Measurements from ENCODE around the gene XPC.
"Not testable (repeated sequence)": the region's sequence is repeated elsewhere in the genome, so short reads cannot be mapped to it uniquely, and the experiment has no call there.

Gene XPC

DNA sequence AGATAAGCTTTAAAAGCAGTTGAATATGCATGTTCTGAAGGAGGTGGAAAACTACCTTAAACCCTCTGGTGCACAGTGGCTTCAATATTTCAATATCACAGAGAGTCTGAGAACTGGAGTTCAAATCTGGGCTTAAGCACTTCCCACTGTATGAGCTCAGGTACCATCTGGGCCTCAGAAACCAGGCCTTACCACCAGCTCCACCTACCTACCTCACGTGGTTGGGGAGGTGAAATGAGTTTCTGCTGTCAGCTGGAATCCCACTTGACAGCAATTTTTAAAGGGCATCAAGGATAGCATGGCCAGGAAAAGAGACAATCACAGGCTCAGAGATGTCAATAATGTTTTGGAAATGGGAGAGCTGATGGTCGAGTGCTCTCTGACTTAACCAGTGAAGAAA, 58.8 kb downstream of the XPC start:
- no peak for DNase-seq (ENCODE audit: low read depth)

DNA sequence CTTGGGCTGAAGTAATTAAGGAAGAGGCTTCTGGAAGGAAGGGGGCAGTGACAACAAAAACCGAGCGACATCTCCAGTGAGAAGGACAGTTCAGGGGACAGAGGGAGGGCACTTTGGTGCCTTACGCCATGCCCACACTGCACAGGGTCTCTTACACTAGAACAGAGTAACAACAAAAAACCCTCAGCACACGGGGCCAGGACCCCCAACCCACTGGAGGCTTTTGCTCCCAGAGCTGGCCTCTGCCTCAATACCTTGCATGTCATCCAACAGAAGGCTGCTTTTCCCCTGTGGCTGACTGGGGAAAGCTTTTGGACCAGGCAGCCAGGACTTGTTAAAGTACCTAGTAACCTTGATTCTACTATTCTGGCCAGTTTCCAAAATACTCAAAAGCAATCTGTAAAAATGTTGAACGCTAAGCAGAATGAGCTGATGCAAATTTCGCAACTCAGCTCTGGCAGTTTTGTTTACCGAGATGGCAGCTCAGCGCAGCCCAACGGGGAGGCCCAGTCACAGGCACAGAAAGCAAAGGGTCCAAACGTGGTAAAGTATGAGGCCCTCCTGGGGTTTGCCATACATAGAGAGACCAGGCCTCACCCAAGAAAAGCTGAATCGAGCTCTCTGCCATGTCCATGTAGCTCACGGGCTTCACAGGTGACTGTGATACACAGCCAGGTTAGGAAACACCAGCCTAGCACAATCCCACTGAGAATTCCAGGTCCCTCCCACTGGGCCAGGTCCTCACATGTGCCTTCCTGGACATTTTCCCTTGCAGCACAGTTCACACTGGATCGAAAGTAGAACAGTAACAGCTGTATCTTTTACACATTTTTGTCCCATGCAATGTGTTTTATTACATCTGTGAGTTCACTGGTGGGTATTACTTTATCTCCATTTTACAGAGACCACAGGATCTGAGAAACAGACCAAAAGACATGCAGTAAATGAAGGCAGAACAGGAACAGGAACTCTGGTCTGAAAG, 59.7 kb downstream of the XPC start:
- DNase-seq (ENCODE audit: low read depth): no peak

DNA sequence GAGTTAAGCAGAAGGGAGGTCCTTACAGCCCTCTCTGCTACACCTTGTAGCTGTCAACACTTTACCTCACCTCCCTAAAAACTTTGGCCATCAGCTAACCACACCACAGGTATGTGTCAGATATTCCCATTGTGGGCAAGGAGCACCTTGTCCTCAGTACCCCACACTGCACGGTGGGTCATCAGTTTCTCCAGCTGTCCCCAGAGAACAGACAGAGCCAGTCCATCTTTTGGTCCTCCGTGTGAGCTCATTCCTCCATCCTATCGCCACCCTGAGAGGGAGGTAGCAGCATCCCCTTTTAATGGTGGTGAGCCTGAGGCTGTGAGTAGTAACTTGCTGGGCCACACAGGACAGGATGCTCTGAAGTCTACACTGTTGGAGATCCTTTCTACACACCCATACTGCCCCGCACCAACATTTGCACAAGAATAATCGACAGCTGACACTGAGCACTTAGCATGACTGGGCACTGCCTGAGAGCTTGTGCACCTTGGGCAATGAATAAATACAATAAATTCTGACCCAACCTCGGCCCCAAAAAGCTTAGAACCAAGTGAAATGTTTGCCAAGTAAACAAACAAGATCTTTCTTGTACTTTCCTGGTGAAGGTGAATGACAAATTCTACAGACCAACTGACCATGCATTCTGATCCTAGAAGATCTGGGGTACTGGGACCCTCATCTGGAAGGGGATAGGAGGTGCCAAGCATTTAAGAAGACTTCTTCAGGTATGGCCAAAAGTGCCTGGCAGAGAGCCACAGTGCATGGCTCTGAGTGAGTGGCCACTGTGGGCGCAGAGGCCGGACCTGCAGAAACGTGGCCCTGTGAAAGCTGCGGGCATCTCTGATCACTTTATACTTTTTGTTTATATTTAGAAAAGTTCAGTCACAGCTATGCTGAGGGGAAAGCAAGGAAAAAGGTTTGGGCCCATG, 60.7 kb downstream of the XPC start:
- no peak for DNase-seq (ENCODE audit: low read depth)

DNA sequence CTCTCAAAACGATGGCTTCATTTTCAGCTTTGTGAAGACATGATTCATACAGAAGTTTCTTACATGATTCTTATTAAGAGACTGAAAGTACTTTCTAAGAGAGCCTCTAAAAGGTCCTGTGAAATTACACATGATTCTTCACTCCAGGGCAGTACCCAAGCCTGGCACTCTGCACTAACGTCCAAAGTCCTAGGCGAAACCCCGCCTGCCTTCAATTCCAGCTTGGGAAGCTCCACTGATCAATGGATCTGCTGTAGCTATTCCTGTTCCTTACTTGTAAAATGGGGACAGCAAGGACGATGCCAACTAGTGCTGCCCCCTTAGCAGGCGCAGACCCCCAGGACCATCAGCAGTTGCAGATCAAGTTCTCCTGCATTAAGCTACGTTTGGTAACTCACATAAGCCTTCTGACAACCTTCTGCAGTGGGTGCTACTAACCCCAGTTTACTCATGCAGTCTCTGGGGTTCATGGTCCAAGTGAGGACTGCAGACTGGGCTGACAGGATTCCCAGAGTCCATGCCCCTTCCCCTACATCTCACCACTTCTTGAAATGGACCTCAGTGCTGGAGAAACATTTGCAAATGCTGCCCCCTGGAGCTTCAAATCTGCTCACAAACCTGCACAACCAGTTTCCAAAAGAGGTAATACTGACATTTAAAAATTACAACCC, 64.3 kb downstream of the XPC start:
- no peak for DNase-seq (ENCODE audit: low read depth)

DNA sequence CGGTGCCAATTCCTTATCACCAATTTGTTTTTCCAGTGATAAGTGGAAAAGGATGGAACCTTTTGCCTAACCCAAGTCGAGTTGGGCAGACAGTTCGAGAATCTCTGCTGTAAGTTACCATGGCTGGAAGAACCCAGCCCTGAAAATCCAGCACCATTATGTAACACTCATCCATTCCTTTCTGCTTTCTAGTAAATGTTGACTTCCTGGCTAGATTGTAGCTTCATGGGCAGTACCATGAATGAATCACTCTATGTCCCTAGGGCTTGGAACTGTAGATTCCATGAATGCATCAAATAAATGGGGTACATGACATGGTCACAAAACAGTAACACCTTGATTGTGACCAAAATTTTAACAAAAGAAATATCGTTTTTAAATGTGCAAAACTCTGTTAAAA, 67.7 kb downstream of the XPC start:
- DNase-seq (ENCODE audit: low read depth): no peak

DNA sequence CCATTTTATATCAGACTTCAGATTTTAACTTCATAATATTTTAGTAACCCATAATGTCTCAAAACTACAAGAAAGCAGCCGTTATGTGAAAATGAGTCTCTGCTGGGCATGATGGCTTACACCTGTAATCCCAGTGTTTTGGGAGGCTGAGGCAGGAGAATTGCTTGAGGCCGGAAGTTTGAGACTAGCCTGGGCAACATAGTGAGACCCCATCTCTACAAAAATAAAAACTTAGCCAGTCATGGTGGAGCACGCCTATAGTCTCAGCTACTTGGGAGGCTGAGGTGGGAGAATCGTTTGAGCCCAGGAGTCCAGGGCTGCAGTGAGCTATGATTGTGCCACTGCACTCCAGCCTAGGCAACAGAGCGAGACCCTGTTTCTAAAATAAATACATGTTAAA, 68.6 kb downstream of the XPC start:
- not testable (repeated sequence) for DNase-seq (ENCODE audit: low read depth)

DNA sequence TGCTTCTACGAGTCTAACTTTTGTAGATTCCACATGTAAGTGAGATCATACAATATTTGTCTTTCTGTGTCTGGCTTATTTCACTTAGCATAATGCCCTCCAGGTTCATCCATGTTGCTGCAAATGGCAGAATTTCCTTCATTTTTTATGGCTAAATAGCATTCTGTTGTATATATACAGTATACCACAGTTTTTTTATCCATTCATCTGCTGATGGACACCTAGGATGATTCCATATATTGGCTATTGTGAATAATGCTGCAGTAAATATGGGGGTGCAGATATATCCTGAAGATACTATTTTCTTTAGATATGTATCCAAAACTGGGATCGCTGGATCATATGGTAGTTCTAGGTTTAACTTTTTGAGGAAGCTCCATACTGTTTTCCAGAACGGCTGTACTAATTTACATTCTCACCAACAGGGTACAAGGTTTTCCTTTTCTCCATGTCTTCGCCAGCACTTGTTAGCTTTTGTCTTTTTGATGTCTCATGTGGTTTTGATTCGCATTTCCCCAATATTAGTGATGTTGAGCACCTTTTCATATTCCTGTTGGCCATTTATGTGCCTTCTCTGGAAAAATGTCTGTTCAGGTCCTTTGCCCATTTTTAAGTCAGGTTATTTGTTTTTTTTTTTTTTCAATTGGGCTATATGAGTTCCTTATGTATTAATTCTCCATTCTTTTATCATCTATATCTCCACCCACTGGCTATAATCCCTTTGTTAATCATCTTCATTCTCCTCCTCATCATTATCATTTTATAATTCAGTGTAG, 80.6 kb downstream of the XPC start:
- no peak for DNase-seq (ENCODE audit: low read depth)

DNA sequence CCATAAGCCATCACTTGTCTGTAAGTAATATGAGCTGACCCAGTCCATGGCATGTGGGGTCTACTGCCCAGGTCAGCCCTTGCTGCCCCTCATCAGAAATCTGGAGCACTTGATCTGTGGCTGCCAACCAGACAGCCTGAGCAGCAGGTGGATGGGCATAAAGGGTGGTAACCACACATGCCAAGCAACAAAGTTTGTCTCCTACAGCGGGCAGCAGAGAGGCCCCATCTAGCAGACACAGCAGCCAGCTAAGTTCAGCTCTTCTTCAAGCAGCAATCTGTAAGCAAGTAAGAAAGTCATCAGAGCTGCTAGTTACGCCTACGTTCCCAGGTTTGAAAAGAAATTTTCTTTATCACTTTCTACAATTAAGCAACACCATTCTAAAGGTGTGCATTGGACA, 81.7 kb downstream of the XPC start:
- DNase-seq (ENCODE audit: low read depth): no peak
